GM18870 (cell line): ENCODE measurements around the gene SEC61A1.

Experiments
- ATAC-seq: cut with Tn5 transposase; IDR thresholded peaks from one replicate; pipeline ENCODE4 v1.9.1; 2021; ENCODE audit warnings: moderate library complexity; ENCODE audit not compliant: unreplicated experiment

Gene SEC61A1

GRCh38 chr3:128112357-128112968 is 60.2 kb downstream of the SEC61A1 start:
- ATAC-seq = no peak

- no peak for ATAC-seq
Observed at GRCh38 chr3:128113817-128114794, 61.9 kb downstream of the SEC61A1 start.
